ENCODE results near the gene DDX41.

DNA sequence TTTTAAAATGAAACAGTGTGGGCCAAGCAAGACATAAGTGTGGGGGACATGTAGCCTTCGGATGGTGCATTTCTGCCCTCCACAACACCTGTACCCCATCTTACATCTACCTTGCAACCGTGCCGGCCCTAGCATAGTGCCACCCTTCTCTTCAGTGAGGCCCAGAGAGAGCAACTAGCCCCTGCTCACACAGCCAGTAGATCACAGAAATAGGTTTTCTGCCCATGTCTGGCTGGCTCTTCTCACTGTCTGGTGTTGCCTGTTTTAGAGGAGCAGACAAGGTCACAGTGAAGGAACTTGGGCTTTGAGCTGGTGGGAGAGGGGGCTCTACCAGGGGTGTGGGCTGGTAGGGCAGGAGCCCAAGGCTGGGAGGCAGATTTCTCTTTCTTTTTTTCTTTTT is 30.5 kb downstream of the DDX41 start:
- TF ChIP-seq, protein P1, sequence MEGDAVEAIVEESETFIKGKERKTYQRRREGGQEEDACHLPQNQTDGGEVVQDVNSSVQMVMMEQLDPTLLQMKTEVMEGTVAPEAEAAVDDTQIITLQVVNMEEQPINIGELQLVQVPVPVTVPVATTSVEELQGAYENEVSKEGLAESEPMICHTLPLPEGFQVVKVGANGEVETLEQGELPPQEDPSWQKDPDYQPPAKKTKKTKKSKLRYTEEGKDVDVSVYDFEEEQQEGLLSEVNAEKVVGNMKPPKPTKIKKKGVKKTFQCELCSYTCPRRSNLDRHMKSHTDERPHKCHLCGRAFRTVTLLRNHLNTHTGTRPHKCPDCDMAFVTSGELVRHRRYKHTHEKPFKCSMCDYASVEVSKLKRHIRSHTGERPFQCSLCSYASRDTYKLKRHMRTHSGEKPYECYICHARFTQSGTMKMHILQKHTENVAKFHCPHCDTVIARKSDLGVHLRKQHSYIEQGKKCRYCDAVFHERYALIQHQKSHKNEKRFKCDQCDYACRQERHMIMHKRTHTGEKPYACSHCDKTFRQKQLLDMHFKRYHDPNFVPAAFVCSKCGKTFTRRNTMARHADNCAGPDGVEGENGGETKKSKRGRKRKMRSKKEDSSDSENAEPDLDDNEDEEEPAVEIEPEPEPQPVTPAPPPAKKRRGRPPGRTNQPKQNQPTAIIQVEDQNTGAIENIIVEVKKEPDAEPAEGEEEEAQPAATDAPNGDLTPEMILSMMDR (IDR thresholded peaks at IDR 0.05): no peak
- TF ChIP-seq POLR2A (IDR thresholded peaks at IDR 0.05): no peak

All from testis (tissue), 2 donors.